ENCODE data around the gene ARF3. TPM values are rescaled to one million over a fixed set of nuclear protein-coding genes. Genes with fewer than 3 reads are reported as not detected.
A peak's percentile ranks its signal among the peaks of the same experiment; 100 is the strongest.
"Not testable (repeated sequence)": the region's sequence is repeated elsewhere in the genome, so short reads cannot be mapped to it uniquely, and the experiment has no call there.

The ARF3 gene
- polyA plus RNA-seq, 6 donors from 2014 or later, result 21.7 to 40.3 (median 25.8) TPM

- peak; percentile 72 for DNase-seq
- Mint-ChIP-seq H3K4me1 (peaks cover 13 to 22% (median 14%) of the 10 kb centered on the region in 3 donors), H3K27ac (peak within 1 kb of the TSS; percentile 87 to 99 (median 98)), H3K9me3 (no peaks in the 10 kb centered on the region), H3K27me3 (no peaks in the 10 kb centered on the region), H3K36me3 (peaks cover 2 to 13% of the 10 kb centered on the region in 2 donors), H3K4me3 (peak within 1 kb of the TSS; percentile 89 to 99 (median 98))
- ATAC-seq (ENCODE audit: low read depth in 2 of 2), result peak; percentile 72 to 77
These were observed 31.8 kb downstream of the ARF3 start, which contains the start of gene FKBP11 for GRCh38 chr12:48925304-48926011. Gene FKBP11 (minus strand): TSS chr12:48925492. CDS start chr12:48925428, 64 bp downstream.

- no peaks in the 10 kb centered on the region for H3K27me3 Mint-ChIP-seq
These were observed 32.5 kb downstream of the ARF3 start for GRCh38 chr12:48924617-48925303.

GRCh38 chr12:48923117-48923516 lies 34.2 kb downstream of the ARF3 start:
- peak overlapping the region in 1 of 6 donors; percentile 34 for H3K27ac Mint-ChIP-seq
- ATAC-seq (ENCODE audit: low read depth in 2 of 2), result no peak
- H3K9me3 Mint-ChIP-seq, result no peaks in the 10 kb centered on the region
- no peaks in the 10 kb centered on the region for H3K36me3 Mint-ChIP-seq
- H3K27me3 Mint-ChIP-seq, result no peaks in the 10 kb centered on the region
- peak overlapping the region in 3 of 8 donors; percentile 2 to 98 (median 51) for H3K4me3 Mint-ChIP-seq
- H3K4me1 Mint-ChIP-seq, result peaks cover 14 to 28% (median 19%) of the 10 kb centered on the region in 3 donors
- DNase-seq, result no peak

More at GRCh38 chr12:48924617-48925303, 32.5 kb downstream of the ARF3 start:
- Mint-ChIP-seq H3K36me3 (peaks cover 0 to 7% of the 10 kb centered on the region in 2 donors), H3K4me1 (peaks cover 11 to 22% (median 14%) of the 10 kb centered on the region in 3 donors), H3K9me3 (no peaks in the 10 kb centered on the region), H3K4me3 (peak overlapping the region; percentile 89 to 99 (median 98)), H3K27ac (peak overlapping the region; percentile 87 to 99 (median 98))
- ATAC-seq (ENCODE audit: low read depth in 2 of 2) (peak; percentile 82 to 86), DNase-seq (peak; percentile 80)

- no peaks in the 10 kb centered on the region for H3K9me3 Mint-ChIP-seq
- peak overlapping the region in 6 of 8 donors; percentile 6 to 64 (median 42) for H3K4me3 Mint-ChIP-seq
- H3K4me1 Mint-ChIP-seq, result peaks cover 12 to 18% (median 15%) of the 10 kb centered on the region in 3 donors
- no peaks in the 10 kb centered on the region for H3K27me3 Mint-ChIP-seq
- peak overlapping the region in 3 of 6 donors; percentile 27 to 83 (median 44) for H3K27ac Mint-ChIP-seq
- no peak for DNase-seq
- no peaks in the 10 kb centered on the region for H3K36me3 Mint-ChIP-seq
- peak; percentile 45 to 66 for ATAC-seq (ENCODE audit: low read depth in 2 of 2)
These were observed 39.3 kb downstream of the ARF3 start for GRCh38 chr12:48917857-48918537.

- no peak overlapping the region for H3K27ac Mint-ChIP-seq
- no peak for DNase-seq
These were observed 47.1 kb downstream of the ARF3 start for GRCh38 chr12:48910196-48910595.

GRCh38 chr12:48909698-48910097 lies 47.6 kb downstream of the ARF3 start:
- not testable (repeated sequence) for H3K36me3 Mint-ChIP-seq, H3K4me3 Mint-ChIP-seq
- H3K27me3 Mint-ChIP-seq, result peaks cover 0 to 14% (median 7%) of the 10 kb centered on the region in 3 donors

More at GRCh38 chr12:48910196-48910595, 47.1 kb downstream of the ARF3 start:
- no peaks in the 10 kb centered on the region for H3K36me3 Mint-ChIP-seq
- no peaks in the 10 kb centered on the region for H3K9me3 Mint-ChIP-seq
- no peaks in the 10 kb centered on the region for H3K4me1 Mint-ChIP-seq
- ATAC-seq (ENCODE audit: low read depth in 2 of 2), result no peak
- H3K27me3 Mint-ChIP-seq, result peaks cover 0 to 14% (median 7%) of the 10 kb centered on the region in 3 donors
- no peak overlapping the region for H3K4me3 Mint-ChIP-seq

GRCh38 chr12:48907245-48907644 lies 50.0 kb downstream of the ARF3 start:
- no peaks in the 10 kb centered on the region for H3K36me3 Mint-ChIP-seq
- peaks cover 0 to 20% (median 18%) of the 10 kb centered on the region in 3 donors for H3K27me3 Mint-ChIP-seq
- no peak overlapping the region for H3K4me3 Mint-ChIP-seq
- DNase-seq (no peak), ATAC-seq (ENCODE audit: low read depth in 2 of 2) (no peak)
- peaks cover 4 to 15% (median 11%) of the 10 kb centered on the region in 3 donors for H3K4me1 Mint-ChIP-seq
- no peaks in the 10 kb centered on the region for H3K9me3 Mint-ChIP-seq
- H3K27ac Mint-ChIP-seq, result no peak overlapping the region

More at GRCh38 chr12:48909698-48910097, 47.6 kb downstream of the ARF3 start:
- ATAC-seq (ENCODE audit: low read depth in 2 of 2); H3K4me1 Mint-ChIP-seq; DNase-seq; H3K9me3 Mint-ChIP-seq; H3K27ac Mint-ChIP-seq: not testable (repeated sequence)

- H3K9me3 Mint-ChIP-seq, result no peaks in the 10 kb centered on the region
- peak overlapping the region; percentile 55 to 90 (median 78) for H3K4me3 Mint-ChIP-seq
- ATAC-seq (ENCODE audit: low read depth in 2 of 2) (peak; percentile 97), DNase-seq (peak; percentile 73)
- peak overlapping the region in 5 of 6 donors; percentile 57 to 89 (median 57) for H3K27ac Mint-ChIP-seq
- H3K4me1 Mint-ChIP-seq, result peaks cover 4 to 15% (median 11%) of the 10 kb centered on the region in 3 donors
- H3K36me3 Mint-ChIP-seq, result no peaks in the 10 kb centered on the region
- H3K27me3 Mint-ChIP-seq, result peaks cover 0 to 18% (median 17%) of the 10 kb centered on the region in 3 donors
These were observed 53.3 kb downstream of the ARF3 start for GRCh38 chr12:48903982-48904411.

- Mint-ChIP-seq H3K27me3 (peaks cover 3 to 22% (median 19%) of the 10 kb centered on the region in 3 donors), H3K4me3 (peak overlapping the region in 7 of 8 donors; percentile 0 to 90 (median 75)), H3K9me3 (no peaks in the 10 kb centered on the region), H3K36me3 (no peaks in the 10 kb centered on the region), H3K27ac (peak overlapping the region in 1 of 6 donors; percentile 57), H3K4me1 (peaks cover 4 to 15% (median 11%) of the 10 kb centered on the region in 3 donors)
- DNase-seq (no peak), ATAC-seq (ENCODE audit: low read depth in 2 of 2) (no peak)
These were observed 53.8 kb downstream of the ARF3 start for GRCh38 chr12:48903363-48903981.

- H3K27ac Mint-ChIP-seq, result no peak overlapping the region
- ATAC-seq (ENCODE audit: low read depth in 2 of 2), result no peak
- peaks cover 11 to 32% (median 16%) of the 10 kb centered on the region in 3 donors for H3K27me3 Mint-ChIP-seq
- H3K4me3 Mint-ChIP-seq, result no peak overlapping the region
- H3K36me3 Mint-ChIP-seq, result no peaks in the 10 kb centered on the region
- H3K9me3 Mint-ChIP-seq, result no peaks in the 10 kb centered on the region
- peaks cover 4 to 15% (median 11%) of the 10 kb centered on the region in 3 donors for H3K4me1 Mint-ChIP-seq
- DNase-seq, result no peak
These were observed 56.0 kb downstream of the ARF3 start for GRCh38 chr12:48901278-48901677.

GRCh38 chr12:48899651-48900050 lies 57.6 kb downstream of the ARF3 start:
- DNase-seq, result no peak
- no peak for ATAC-seq (ENCODE audit: low read depth in 2 of 2)
- H3K4me1 Mint-ChIP-seq, result peaks cover 4 to 13% (median 11%) of the 10 kb centered on the region in 3 donors
- H3K27ac Mint-ChIP-seq, result no peak overlapping the region
- no peak overlapping the region for H3K4me3 Mint-ChIP-seq
- H3K36me3 Mint-ChIP-seq, result no peaks in the 10 kb centered on the region
- H3K27me3 Mint-ChIP-seq, result peaks cover 11 to 28% (median 11%) of the 10 kb centered on the region in 3 donors
- no peaks in the 10 kb centered on the region for H3K9me3 Mint-ChIP-seq

GRCh38 chr12:48894271-48894670 lies 63.0 kb downstream of the ARF3 start:
- H3K9me3 Mint-ChIP-seq, result no peaks in the 10 kb centered on the region
- H3K36me3 Mint-ChIP-seq, result no peaks in the 10 kb centered on the region
- H3K27ac Mint-ChIP-seq, result no peak overlapping the region
- peaks cover 0 to 9% (median 0%) of the 10 kb centered on the region in 3 donors for H3K4me1 Mint-ChIP-seq
- peaks cover 16 to 48% (median 34%) of the 10 kb centered on the region in 3 donors for H3K27me3 Mint-ChIP-seq
- ATAC-seq (ENCODE audit: low read depth in 2 of 2), result no peak
- no peak overlapping the region for H3K4me3 Mint-ChIP-seq
- DNase-seq, result no peak
